ENCODE measurements around the gene ATP6V1B1.

GRCh38 chr2:70916291-70916690 lies 19.4 kb upstream of the ATP6V1B1 start:
- TF ChIP-seq, protein P1, sequence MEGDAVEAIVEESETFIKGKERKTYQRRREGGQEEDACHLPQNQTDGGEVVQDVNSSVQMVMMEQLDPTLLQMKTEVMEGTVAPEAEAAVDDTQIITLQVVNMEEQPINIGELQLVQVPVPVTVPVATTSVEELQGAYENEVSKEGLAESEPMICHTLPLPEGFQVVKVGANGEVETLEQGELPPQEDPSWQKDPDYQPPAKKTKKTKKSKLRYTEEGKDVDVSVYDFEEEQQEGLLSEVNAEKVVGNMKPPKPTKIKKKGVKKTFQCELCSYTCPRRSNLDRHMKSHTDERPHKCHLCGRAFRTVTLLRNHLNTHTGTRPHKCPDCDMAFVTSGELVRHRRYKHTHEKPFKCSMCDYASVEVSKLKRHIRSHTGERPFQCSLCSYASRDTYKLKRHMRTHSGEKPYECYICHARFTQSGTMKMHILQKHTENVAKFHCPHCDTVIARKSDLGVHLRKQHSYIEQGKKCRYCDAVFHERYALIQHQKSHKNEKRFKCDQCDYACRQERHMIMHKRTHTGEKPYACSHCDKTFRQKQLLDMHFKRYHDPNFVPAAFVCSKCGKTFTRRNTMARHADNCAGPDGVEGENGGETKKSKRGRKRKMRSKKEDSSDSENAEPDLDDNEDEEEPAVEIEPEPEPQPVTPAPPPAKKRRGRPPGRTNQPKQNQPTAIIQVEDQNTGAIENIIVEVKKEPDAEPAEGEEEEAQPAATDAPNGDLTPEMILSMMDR (IDR thresholded peaks at IDR 0.05; ENCODE audit: low read length): no peak
- TF ChIP-seq EZH2 (IDR thresholded peaks at IDR 0.05; ENCODE audit: borderline replicate concordance, low read length): no peak

Data from OCI-LY1 (cell line).